WTC11 (cell line): ENCODE data around the gene DUOX2.
"Not testable (repeated sequence)": the region's sequence is repeated elsewhere in the genome, so short reads cannot be mapped to it uniquely, and the experiment has no call there.

Source experiments
- TEAD4 ChIP-seq: sonication (generic); formaldehyde crosslinking; IDR thresholded peaks from 2 replicates; pipeline ENCODE4 v1.8.0; 2022; ENCODE audit warnings: mild to moderate bottlenecking, missing genetic modification reagents
- TF ChIP-seq, protein P1 (sequence below): sonication (generic); formaldehyde crosslinking; conservative IDR thresholded peaks from 2 replicates; pipeline ENCODE4 v1.8.1; 2022; ENCODE audit warnings: mild to moderate bottlenecking, missing genetic modification reagents
- TF ChIP-seq, protein P2 (sequence below): fragments of 200-600 bp; IDR thresholded peaks from 2 replicates; pipeline ENCODE4 v1.8.0; 2022; ENCODE audit warnings: antibody characterized with exemption
- TF ChIP-seq, protein P3 (sequence below): sonication (generic); formaldehyde crosslinking; IDR thresholded peaks from 2 replicates; pipeline ENCODE4 v1.8.1; 2023; ENCODE audit warnings: mild to moderate bottlenecking, moderate library complexity, missing genetic modification reagents

DNA sequence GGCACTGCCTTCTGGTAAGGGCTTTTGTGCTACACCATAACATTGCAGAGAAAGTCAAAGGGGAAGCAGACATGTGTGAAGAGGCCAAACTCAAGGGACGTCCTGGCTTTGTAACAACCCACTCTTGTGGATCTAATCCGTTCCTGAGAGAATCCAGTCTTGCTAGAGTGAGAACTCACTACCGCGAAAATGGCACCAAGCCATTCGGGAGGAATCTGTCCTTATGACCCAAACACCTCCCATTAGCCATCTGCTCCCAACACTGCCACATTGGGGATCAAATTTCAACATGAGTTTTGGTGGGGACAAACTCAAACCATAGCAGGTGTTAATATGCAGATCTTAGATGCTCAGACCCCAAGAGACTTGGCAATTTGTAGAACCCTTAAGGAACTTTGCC, 34.8 kb downstream of the DUOX2 start:
- TF ChIP-seq, protein P1, sequence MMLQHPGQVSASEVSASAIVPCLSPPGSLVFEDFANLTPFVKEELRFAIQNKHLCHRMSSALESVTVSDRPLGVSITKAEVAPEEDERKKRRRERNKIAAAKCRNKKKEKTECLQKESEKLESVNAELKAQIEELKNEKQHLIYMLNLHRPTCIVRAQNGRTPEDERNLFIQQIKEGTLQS (CRISPR knock-in tag) = not testable (repeated sequence)
- TF ChIP-seq, protein P2, sequence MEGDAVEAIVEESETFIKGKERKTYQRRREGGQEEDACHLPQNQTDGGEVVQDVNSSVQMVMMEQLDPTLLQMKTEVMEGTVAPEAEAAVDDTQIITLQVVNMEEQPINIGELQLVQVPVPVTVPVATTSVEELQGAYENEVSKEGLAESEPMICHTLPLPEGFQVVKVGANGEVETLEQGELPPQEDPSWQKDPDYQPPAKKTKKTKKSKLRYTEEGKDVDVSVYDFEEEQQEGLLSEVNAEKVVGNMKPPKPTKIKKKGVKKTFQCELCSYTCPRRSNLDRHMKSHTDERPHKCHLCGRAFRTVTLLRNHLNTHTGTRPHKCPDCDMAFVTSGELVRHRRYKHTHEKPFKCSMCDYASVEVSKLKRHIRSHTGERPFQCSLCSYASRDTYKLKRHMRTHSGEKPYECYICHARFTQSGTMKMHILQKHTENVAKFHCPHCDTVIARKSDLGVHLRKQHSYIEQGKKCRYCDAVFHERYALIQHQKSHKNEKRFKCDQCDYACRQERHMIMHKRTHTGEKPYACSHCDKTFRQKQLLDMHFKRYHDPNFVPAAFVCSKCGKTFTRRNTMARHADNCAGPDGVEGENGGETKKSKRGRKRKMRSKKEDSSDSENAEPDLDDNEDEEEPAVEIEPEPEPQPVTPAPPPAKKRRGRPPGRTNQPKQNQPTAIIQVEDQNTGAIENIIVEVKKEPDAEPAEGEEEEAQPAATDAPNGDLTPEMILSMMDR = not testable (repeated sequence)
- TF ChIP-seq TEAD4 = not testable (repeated sequence)
- TF ChIP-seq, protein P3, sequence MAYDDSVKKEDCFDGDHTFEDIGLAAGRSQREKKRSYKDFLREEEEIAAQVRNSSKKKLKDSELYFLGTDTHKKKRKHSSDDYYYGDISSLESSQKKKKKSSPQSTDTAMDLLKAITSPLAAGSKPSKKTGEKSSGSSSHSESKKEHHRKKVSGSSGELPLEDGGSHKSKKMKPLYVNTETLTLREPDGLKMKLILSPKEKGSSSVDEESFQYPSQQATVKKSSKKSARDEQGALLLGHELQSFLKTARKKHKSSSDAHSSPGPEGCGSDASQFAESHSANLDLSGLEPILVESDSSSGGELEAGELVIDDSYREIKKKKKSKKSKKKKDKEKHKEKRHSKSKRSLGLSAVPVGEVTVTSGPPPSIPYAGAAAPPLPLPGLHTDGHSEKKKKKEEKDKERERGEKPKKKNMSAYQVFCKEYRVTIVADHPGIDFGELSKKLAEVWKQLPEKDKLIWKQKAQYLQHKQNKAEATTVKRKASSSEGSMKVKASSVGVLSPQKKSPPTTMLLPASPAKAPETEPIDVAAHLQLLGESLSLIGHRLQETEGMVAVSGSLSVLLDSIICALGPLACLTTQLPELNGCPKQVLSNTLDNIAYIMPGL (CRISPR knock-in tag) = not testable (repeated sequence)
